Adrenal gland (tissue), 5 donors: Measurements from ENCODE around the gene KCTD1.

Experiments
- CTCF ChIP-seq, 6 experiments: fragments of 450-650 bp in 4 of 6; fragments of 200-600 bp in 2 of 6; sonication (generic) in 1 of 6; IDR thresholded peaks; 1 replicate in 5 of 6; 2 replicates in 1 of 6; pipeline versions ENCODE4 v1.5.1 to v1.8.0; 2016 to 2021; ENCODE audit warnings: antibody characterized with exemption in 6 of 6, mild to moderate bottlenecking in 2 of 6, moderate library complexity in 1 of 6
- POLR2A ChIP-seq, 2 donors: fragments of 450-650 bp; IDR thresholded peaks; one replicate each; pipeline ENCODE4 v1.6.1; 2017; ENCODE audit warnings: antibody characterized with exemption in 2 of 2, mild to moderate bottlenecking in 2 of 2, moderate library complexity in 1 of 2
- donor health status: DM: no; HTN: no; CAD: no.

GRCh38 chr18:26555804-26556553 is 7.6 kb upstream of the KCTD1 start:
- no peak for TF ChIP-seq CTCF (IDR thresholded peaks at IDR 0.05)
- no peak for TF ChIP-seq POLR2A (IDR thresholded peaks at IDR 0.05)
